GM12875 (cell line): ENCODE results near the gene TOR1A.

Source experiments
- H3K4me3 ChIP-seq: one replicate; pipeline ENCODE4 v1.5.1; 2011; ENCODE audit warnings: low read depth, low read length, control low read depth
- CTCF ChIP-seq: IDR thresholded peaks from 2 replicates; pipeline ENCODE4 v1.5.1; 2011; ENCODE audit warnings: low read depth, mild to moderate bottlenecking, control low read depth, inconsistent platforms, low read length, moderate library complexity, borderline replicate concordance; ENCODE audit not compliant: insufficient read depth

Gene TOR1A

GRCh38 chr9:129839324-129840023 is 15.5 kb upstream of the TOR1A start:
- H3K4me3 ChIP-seq, result no peak overlapping the region
- no peak for TF ChIP-seq CTCF

GRCh38 chr9:129838707-129839259 is 14.8 kb upstream of the TOR1A start:
- no peak overlapping the region for H3K4me3 ChIP-seq
- no peak for TF ChIP-seq CTCF

GRCh38 chr9:129836311-129837007 is 12.5 kb upstream of the TOR1A start:
- peak overlapping the region; percentile 97 for H3K4me3 ChIP-seq
- no peak for TF ChIP-seq CTCF

- H3K4me3 ChIP-seq, result peak overlapping the region; percentile 97
- no peak for TF ChIP-seq CTCF
These were observed 11.9 kb upstream of the TOR1A start for GRCh38 chr9:129835860-129836223.

- TF ChIP-seq CTCF, result no peak
- peak within 1 kb of the TSS; percentile 99 for H3K4me3 ChIP-seq
These were observed 11.4 kb upstream of the TOR1A start, which contains the start of the genes C9orf78 and USP20 for GRCh38 chr9:129835128-129835859. TSS of gene C9orf78 (minus strand) at chr9:129835275. CDS start at chr9:129835221, 54 bp downstream. TSS of gene USP20 (plus strand) at chr9:129835458. CDS start at chr9:129852556, 17,098 bp downstream.

- H3K4me3 ChIP-seq, result peak overlapping the region; percentile 99
- TF ChIP-seq CTCF, result no peak
These were observed 10.7 kb upstream of the TOR1A start for GRCh38 chr9:129834489-129835127.
